NCI-H2196 treated with DMSO at 0.1 percent for 48 hours (cell line): ENCODE data around the gene KLHL12.

Experiments used
- DNase-seq: peaks from one replicate; lab custom pipeline; 2025; ENCODE audit not compliant: unreplicated experiment; lab: John Stamatoyannopoulos, UW

Gene KLHL12

DNA sequence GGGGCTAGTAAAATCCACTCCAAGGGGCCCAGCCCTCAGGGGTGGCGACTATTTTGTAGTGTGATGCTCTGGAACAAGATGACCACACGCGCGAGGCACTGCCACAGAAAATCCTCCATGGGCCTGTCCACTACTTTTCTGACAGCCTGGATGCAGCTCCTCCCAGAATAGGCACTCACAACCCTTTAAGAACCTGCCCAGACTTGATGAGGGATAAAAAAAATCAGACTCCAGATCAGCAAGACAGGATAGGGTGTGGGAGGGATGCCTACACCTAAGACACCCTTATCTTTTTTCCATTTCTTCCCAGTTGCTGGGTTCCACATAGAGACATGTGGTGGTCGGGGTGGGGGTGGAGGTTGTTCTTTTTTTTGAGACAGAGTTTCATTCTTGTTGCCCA is 82.8 kb downstream of the KLHL12 start:
- no peak for DNase-seq

DNA sequence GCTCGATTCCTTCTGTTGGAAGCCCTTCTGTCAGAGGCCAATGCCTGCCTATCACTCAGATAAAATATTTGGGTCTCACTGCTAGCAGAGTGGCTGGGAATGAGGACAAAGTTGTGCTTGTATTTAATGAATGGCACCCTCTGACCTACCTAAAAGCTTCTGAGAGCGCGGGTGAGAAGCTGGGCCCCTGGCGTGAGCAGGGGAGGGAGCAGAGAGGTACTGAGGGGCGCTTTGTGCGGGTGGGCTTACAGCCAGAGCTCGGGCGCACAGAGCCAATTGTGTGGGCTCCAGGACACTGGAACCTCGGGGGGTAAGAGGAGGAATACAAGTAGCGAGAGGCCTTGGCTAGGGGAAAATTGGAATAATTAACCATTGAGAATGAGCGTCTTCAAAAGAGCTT is 84.0 kb downstream of the KLHL12 start:
- DNase-seq, result no peak
